ENCODE measurements around the gene COX11. TPM values are rescaled to one million over a fixed set of nuclear protein-coding genes. Genes with fewer than 3 reads are reported as not detected.

COX11 gene
- polyA plus RNA-seq, 1 of the 3 experiments (the other 2 are of a cell fraction): 85.8 TPM

- Histone ChIP-seq H4K20me1 (ENCODE audit: insufficient read depth) (no peaks in the 10 kb centered on the region), H3K4me3 (ENCODE audit: low read depth in 2 of 2, low read length in 1 of 2) (no peak overlapping the region), H3K27ac (ENCODE audit: low read depth in 2 of 2, low read length in 1 of 2) (no peak overlapping the region), H3F3A (replicated peaks; ENCODE audit: insufficient read depth) (no peaks in the 10 kb centered on the region), H3K4me1 (ENCODE audit: control insufficient read depth in 1 of 2, insufficient read depth in 2 of 2, low read depth in 1 of 2, low read length in 1 of 2) (no peaks in the 10 kb centered on the region), H3K27me3 (ENCODE audit: insufficient read depth) (no peaks in the 10 kb centered on the region), H3K9me3 (no peaks in the 10 kb centered on the region), H3K9me2 (no peaks in the 10 kb centered on the region), H3K4me2 (no peak overlapping the region), H2AFZ (ENCODE audit: low read depth) (no peak overlapping the region), H3K9ac (no peak overlapping the region), H3K36me3 (replicated peaks in 1 of 2; ENCODE audit: control insufficient read depth in 1 of 2, insufficient read depth in 2 of 2, low read length in 1 of 2) (peaks cover 34 to 63% of the 10 kb centered on the region in 2 experiments), H3K79me2 (ENCODE audit: insufficient read depth) (no peaks in the 10 kb centered on the region)
- CTCF ChIA-PET: interaction anchor here (1.4 kb wide), 1 partner anchor 33 kb away, joined by 4 read pairs; no protein-coding TSS in a partner anchor
- WGBS (ENCODE audit: low lambda C conversion rate): 96% methylated on average over 5 of the region's 5 CpGs
- TF ChIP-seq CHD2 (IDR thresholded peaks at IDR 0.05; ENCODE audit: low read length, partially characterized antibody): no peak
- TF ChIP-seq SIN3A (IDR thresholded peaks at IDR 0.05; ENCODE audit: borderline replicate concordance, low read depth, low read length): no peak
- TF ChIP-seq MXI1 (IDR thresholded peaks at IDR 0.05; ENCODE audit: low read depth, low read length): no peak
- no peak for TF ChIP-seq USF2 (IDR thresholded peaks at IDR 0.05; ENCODE audit: borderline replicate concordance, low read depth, low read length)
- TF ChIP-seq MEF2A (IDR thresholded peaks at IDR 0.05; ENCODE audit: borderline replicate concordance, low read depth): no peak
- no peak for TF ChIP-seq ELF1 (IDR thresholded peaks at IDR 0.05)
- TF ChIP-seq FOXJ3 (CRISPR knock-in tag; IDR thresholded peaks at IDR 0.05): no peak
- no peak for TF ChIP-seq GABPA (IDR thresholded peaks at IDR 0.05; ENCODE audit: low read depth)
- no peak for TF ChIP-seq FOSL2 (IDR thresholded peaks at IDR 0.05; ENCODE audit: borderline replicate concordance, low read depth)
- TF ChIP-seq GATA2 (CRISPR knock-in tag; IDR thresholded peaks at IDR 0.05): no peak
- TF ChIP-seq RFX5 (IDR thresholded peaks at IDR 0.05; ENCODE audit: low read length): no peak
- no peak for TF ChIP-seq CTCF (IDR thresholded peaks at IDR 0.05)
- no peak for TF ChIP-seq RXRA (IDR thresholded peaks at IDR 0.05; ENCODE audit: borderline replicate concordance, low read depth)
- DNase-seq: no peak
- POLR2A ChIA-PET: no interaction called here
These were observed 44.0 kb downstream of the COX11 start for GRCh38 chr17:54924405-54924804.

- Histone ChIP-seq H3K4me3 (ENCODE audit: low read depth in 2 of 2, low read length in 1 of 2) (no peak overlapping the region), H3F3A (replicated peaks; ENCODE audit: insufficient read depth) (no peaks in the 10 kb centered on the region), H3K36me3 (replicated peaks in 1 of 2; ENCODE audit: control insufficient read depth in 1 of 2, insufficient read depth in 2 of 2, low read length in 1 of 2) (peaks cover 55 to 67% of the 10 kb centered on the region in 2 experiments), H3K27ac (ENCODE audit: low read depth in 2 of 2, low read length in 1 of 2) (no peak overlapping the region), H3K4me1 (ENCODE audit: control insufficient read depth in 1 of 2, insufficient read depth in 2 of 2, low read depth in 1 of 2, low read length in 1 of 2) (no peaks in the 10 kb centered on the region), H3K27me3 (ENCODE audit: insufficient read depth) (no peaks in the 10 kb centered on the region), H3K9ac (no peak overlapping the region), H2AFZ (ENCODE audit: low read depth) (no peak overlapping the region), H3K79me2 (ENCODE audit: insufficient read depth) (no peaks in the 10 kb centered on the region), H3K9me3 (no peaks in the 10 kb centered on the region), H4K20me1 (ENCODE audit: insufficient read depth) (no peaks in the 10 kb centered on the region), H3K4me2 (no peak overlapping the region), H3K9me2 (no peaks in the 10 kb centered on the region)
- DNase-seq: no peak
- WGBS (ENCODE audit: low lambda C conversion rate): over 99% methylated on average over 6 of the region's 6 CpGs
- POLR2A ChIA-PET: no interaction called here
- CTCF ChIA-PET: interaction anchor here (0.6 to 1.3 kb wide), 3 partner anchors 14 to 34 kb away, joined by 3 read pairs; no protein-coding TSS in a partner anchor
- TF ChIP-seq RAD21 (IDR thresholded peaks at IDR 0.05; ENCODE audit: low read length) (no peak), USF1 (IDR thresholded peaks at IDR 0.05; ENCODE audit: borderline replicate concordance, low read depth) (no peak), MAX (IDR thresholded peaks at IDR 0.05; ENCODE audit: low read depth) (no peak), MXI1 (IDR thresholded peaks at IDR 0.05; ENCODE audit: low read depth, low read length) (no peak), RCOR1 (IDR thresholded peaks at IDR 0.05; ENCODE audit: low read length) (no peak), GATA2 (CRISPR knock-in tag; IDR thresholded peaks at IDR 0.05) (no peak)
These were observed 47.6 kb downstream of the COX11 start for GRCh38 chr17:54920819-54921218.

Measured in SK-N-SH (cell line).